Activated T-cell treated with anti-CD3 and anti-CD28 coated beads, Interleukin-2, amount 50 U/mL, for 4 hours (primary cell): Measurements from ENCODE around the gene SNAI3. TPM values are rescaled to one million over a fixed set of nuclear protein-coding genes. Genes with fewer than 3 reads are reported as not detected.

ENCODE experiments used
- ATAC-seq, 2 donors: fragments of 200-7000 bp; cut with Tn5 transposase; one replicate each; pipeline ENCODE4 v1.10.0; 2021
- DNase-seq: peaks from one replicate; pipeline ENCODE4 v3.0.0-alpha.2; 2020
- H3K27me3 Mint-ChIP-seq: one replicate; pipeline ENCODE4 v1.8.0; 2021; ENCODE audit warnings: low read depth, mixed read lengths
- H3K36me3 Mint-ChIP-seq: one replicate; pipeline ENCODE4 v1.8.0; 2022; ENCODE audit warnings: mixed read lengths; ENCODE audit not compliant: insufficient read depth
- H3K4me1 Mint-ChIP-seq: one replicate; pipeline ENCODE4 v1.8.0; 2021; ENCODE audit warnings: low read depth, mixed read lengths
- H3K4me3 Mint-ChIP-seq: one replicate; pipeline ENCODE4 v1.8.0; 2021; ENCODE audit warnings: mild to moderate bottlenecking, moderate library complexity, mixed read lengths
- H3K9me3 Mint-ChIP-seq: one replicate; pipeline ENCODE4 v1.8.0; 2021; ENCODE audit warnings: mixed read lengths
- total RNA-seq, 3 donors: library from RNA; stranded (reverse); gene quantifications; one replicate each; pipeline ENCODE4 v1.2.1, GENCODE V29; 2021

Gene SNAI3
- total RNA-seq, 3 donors from 2014 or later, result 0.90 to 1.3 (median 1.2) TPM

DNA sequence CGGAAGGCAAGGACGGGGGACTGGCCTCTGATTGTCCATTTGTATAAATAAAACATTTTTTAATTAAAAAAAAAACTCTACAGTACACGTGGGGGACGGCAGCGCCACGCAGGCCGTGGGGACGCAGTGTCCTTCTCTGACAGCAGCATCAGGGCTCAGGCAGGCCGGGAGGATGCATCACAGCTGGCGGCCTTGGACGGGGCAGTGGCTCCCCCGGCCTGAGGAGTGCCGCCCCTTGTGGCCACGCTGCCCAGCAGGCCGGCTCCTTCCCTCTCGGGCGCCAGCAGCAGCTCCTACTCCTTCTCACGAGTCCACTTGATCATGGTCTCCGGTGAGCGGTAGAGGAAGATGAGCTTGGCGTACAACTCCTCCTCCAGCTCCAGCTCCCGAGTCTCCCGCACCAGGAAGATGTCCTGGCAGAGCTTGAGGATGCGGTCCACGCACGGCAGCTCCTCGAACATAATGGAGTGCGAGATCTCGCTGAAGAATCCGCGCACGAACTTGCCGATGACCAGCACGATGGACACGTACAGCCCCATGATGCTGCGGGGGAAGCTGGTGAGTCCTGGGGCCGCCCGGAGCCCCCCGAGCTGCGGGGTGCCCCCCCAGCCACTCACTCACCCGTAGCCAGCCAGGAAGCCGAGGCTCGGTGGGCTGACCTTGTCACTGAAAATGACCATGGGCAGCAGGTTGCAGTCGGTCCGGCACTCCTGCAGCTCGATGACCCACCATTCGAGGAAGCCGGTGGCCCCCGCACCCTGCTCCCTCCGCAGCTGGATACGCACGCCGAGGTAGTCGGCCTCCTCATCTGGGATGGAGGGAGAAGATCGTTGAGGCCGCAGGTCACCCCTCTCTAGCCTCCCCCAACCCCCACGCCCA, 29.2 kb upstream of the SNAI3 start:
- Mint-ChIP-seq H3K4me1 (no peaks in the 10 kb centered on the region), H3K36me3 (peaks cover 14% of the 10 kb centered on the region), H3K27me3 (no peaks in the 10 kb centered on the region)

GRCh38 chr16:88714420-88715302, 28.4 kb upstream of the SNAI3 start:
- no peak for ATAC-seq
- H3K4me3 Mint-ChIP-seq, result no peak overlapping the region
- H3K4me1 Mint-ChIP-seq, result no peaks in the 10 kb centered on the region
- H3K36me3 Mint-ChIP-seq, result peaks cover 10% of the 10 kb centered on the region
- H3K9me3 Mint-ChIP-seq, result no peaks in the 10 kb centered on the region
- DNase-seq, result no peak
- H3K27me3 Mint-ChIP-seq, result no peaks in the 10 kb centered on the region

More for the DNA sequence above, 29.2 kb upstream of the SNAI3 start:
- H3K4me3 Mint-ChIP-seq, result no peak overlapping the region
- DNase-seq (no peak), ATAC-seq (no peak)
- no peaks in the 10 kb centered on the region for H3K9me3 Mint-ChIP-seq

DNA sequence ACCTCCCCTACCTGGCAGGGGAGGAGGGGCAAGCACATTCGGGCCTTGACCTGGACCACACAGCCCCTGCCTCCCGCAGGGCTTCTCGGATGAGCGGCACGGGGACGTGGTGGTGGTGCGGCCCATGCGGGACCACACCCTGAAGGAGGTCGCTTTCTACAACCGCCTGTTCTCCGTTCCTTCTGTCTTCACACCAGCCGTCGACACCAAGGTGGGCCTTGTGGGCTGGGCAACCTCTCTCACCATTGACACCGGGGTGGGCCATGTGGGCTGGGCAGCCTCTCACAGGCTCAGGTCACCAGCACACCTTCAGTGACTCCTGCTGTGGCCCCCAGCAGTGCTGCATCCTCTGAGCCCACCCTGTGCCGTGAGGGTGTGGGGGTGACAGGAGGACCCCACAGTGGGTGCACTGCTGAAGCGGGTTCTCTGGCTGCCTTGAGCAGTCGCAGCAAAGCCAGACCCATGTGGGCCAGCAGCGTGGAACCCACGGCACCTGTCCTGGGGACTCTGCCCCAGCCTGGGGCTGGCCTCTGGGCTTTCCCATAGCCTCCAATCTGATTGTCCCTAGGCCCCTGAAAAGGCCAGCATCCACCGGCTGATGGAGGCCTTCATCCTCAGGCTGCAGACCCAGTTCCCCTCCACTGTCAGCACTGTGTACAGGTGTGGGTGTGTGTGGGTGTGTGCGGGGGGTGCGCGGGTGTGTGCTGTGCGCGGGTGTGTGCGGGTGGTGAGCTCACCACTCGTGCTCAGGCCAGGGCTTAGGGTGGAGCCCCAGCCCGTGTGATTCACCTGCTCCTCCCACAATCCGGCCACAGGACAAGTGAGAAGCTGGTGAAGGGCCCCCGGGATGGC, 27.5 kb upstream of the SNAI3 start:
- Mint-ChIP-seq H3K36me3 (peaks cover 7% of the 10 kb centered on the region), H3K27me3 (no peaks in the 10 kb centered on the region), H3K9me3 (no peaks in the 10 kb centered on the region), H3K4me1 (no peaks in the 10 kb centered on the region), H3K4me3 (no peak overlapping the region)
- DNase-seq (no peak), ATAC-seq (no peak)

GRCh38 chr16:88713054-88713453, 26.7 kb upstream of the SNAI3 start:
- Mint-ChIP-seq H3K27me3 (no peaks in the 10 kb centered on the region), H3K4me1 (no peaks in the 10 kb centered on the region)

DNA sequence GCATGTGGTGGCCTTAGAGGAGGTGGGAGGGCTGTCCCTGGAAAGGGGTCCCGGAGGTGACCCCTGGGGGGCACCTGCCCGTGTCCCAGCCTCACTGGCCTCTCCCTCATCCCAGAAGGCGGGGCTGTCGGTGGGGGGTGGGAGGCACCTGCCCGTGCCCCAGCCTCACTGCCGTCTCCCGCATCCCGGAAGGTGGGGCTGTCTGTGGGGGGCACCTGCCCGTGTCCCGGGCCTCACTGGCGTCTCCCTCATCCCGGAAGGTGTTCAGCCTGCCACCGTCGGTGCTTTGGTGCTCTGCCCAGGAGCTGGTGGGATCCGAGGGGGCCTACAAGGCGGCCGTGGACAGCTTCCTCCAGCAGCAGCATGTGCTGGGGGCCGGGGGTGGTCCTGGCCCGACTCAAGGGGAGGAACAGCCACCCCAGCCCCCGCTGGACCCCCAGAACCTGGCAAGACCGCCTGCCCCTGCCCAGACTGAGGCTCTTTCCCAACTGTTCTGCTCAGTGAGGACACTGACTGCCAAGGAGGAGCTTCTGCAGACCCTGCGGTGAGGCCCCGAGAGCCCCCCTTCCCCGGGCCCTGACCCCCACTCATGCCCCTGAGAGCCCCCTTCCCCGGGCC, 26.2 kb upstream of the SNAI3 start:
- Mint-ChIP-seq H3K36me3 (peaks cover 4% of the 10 kb centered on the region), H3K27me3 (no peaks in the 10 kb centered on the region), H3K4me3 (no peak overlapping the region), H3K4me1 (peaks cover 2% of the 10 kb centered on the region), H3K9me3 (no peaks in the 10 kb centered on the region)
- DNase-seq (no peak), ATAC-seq (no peak)

More at GRCh38 chr16:88713054-88713453, 26.7 kb upstream of the SNAI3 start:
- H3K9me3 Mint-ChIP-seq, result no peaks in the 10 kb centered on the region
- ATAC-seq, result no peak
- DNase-seq, result no peak
- peaks cover 7% of the 10 kb centered on the region for H3K36me3 Mint-ChIP-seq
- no peak overlapping the region for H3K4me3 Mint-ChIP-seq

DNA sequence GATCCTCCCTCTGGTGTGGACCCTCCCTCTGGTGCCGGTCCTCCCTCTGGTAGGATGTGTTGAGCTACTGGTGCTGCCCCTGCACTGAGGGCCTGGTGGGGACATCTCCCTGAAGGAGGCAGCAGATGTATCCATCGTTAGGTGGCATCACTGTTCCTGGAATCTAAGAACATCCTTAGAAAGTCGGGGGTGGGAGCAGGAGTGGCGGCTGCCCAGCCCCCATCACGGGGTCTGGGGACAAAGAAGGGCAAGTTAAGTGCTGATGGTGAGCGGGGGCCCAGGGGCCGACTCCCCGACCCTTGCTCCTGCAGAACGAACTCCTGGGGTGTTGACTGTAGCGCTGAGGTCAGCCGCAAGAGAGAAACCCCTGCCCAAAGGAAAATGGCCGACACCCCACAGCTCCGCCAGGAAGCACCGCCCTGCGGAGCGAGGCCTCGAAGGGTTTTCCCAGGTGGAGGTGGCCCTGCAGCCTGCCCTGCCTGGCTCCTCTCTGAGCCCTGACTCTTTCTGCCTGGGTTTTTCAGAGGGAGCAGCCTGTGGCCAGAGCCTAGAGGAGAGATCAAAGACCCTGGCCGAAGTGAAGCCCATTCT, 25.5 kb upstream of the SNAI3 start:
- ATAC-seq (no peak), DNase-seq (no peak)
- Mint-ChIP-seq H3K36me3 (no peaks in the 10 kb centered on the region), H3K9me3 (no peaks in the 10 kb centered on the region), H3K4me1 (peaks cover 8% of the 10 kb centered on the region), H3K4me3 (peak overlapping the region; percentile 26), H3K27me3 (no peaks in the 10 kb centered on the region)

GRCh38 chr16:88710556-88710955, 24.2 kb upstream of the SNAI3 start:
- no peak overlapping the region for H3K4me3 Mint-ChIP-seq
- DNase-seq (no peak), ATAC-seq (no peak)
- no peaks in the 10 kb centered on the region for H3K36me3 Mint-ChIP-seq
- no peaks in the 10 kb centered on the region for H3K9me3 Mint-ChIP-seq
- H3K4me1 Mint-ChIP-seq, result peaks cover 8% of the 10 kb centered on the region
- H3K27me3 Mint-ChIP-seq, result no peaks in the 10 kb centered on the region

- no peaks in the 10 kb centered on the region for H3K9me3 Mint-ChIP-seq
- ATAC-seq, result no peak
- H3K36me3 Mint-ChIP-seq, result no peaks in the 10 kb centered on the region
- H3K4me1 Mint-ChIP-seq, result peaks cover 37% of the 10 kb centered on the region
- no peak for DNase-seq
- H3K4me3 Mint-ChIP-seq, result peak overlapping the region; percentile 85
- no peaks in the 10 kb centered on the region for H3K27me3 Mint-ChIP-seq
These were observed 20.9 kb upstream of the SNAI3 start for GRCh38 chr16:88706965-88707826.

- peak; percentile 93 for DNase-seq
- Mint-ChIP-seq H3K9me3 (no peaks in the 10 kb centered on the region), H3K36me3 (no peaks in the 10 kb centered on the region), H3K27me3 (no peaks in the 10 kb centered on the region), H3K4me1 (peaks cover 45% of the 10 kb centered on the region), H3K4me3 (peak within 1 kb of the TSS; percentile 91)
- peak; percentile 74 to 75 for ATAC-seq
These were observed 20.1 kb upstream of the SNAI3 start, which contains the start of the genes CTU2 and RNF166 for GRCh38 chr16:88706229-88706964. Gene CTU2 (plus strand): TSS chr16:88706503. CDS start chr16:88706531, 28 bp downstream. Gene RNF166 (minus strand): TSS chr16:88706408. CDS start chr16:88706325, 83 bp downstream.

- Mint-ChIP-seq H3K9me3 (no peaks in the 10 kb centered on the region), H3K4me3 (peak overlapping the region; percentile 91), H3K36me3 (no peaks in the 10 kb centered on the region), H3K4me1 (peaks cover 47% of the 10 kb centered on the region), H3K27me3 (no peaks in the 10 kb centered on the region)
- no peak for DNase-seq
- ATAC-seq, result peak; percentile 12 to 23
These were observed 19.5 kb upstream of the SNAI3 start for GRCh38 chr16:88705801-88706228.

- no peaks in the 10 kb centered on the region for H3K36me3 Mint-ChIP-seq
- H3K4me1 Mint-ChIP-seq, result peaks cover 50% of the 10 kb centered on the region
- DNase-seq (no peak), ATAC-seq (no peak)
- no peaks in the 10 kb centered on the region for H3K27me3 Mint-ChIP-seq
- peak overlapping the region; percentile 91 for H3K4me3 Mint-ChIP-seq
- no peaks in the 10 kb centered on the region for H3K9me3 Mint-ChIP-seq
These were observed 18.9 kb upstream of the SNAI3 start for GRCh38 chr16:88705076-88705684.
